Calu3 (cell line): ENCODE results near the gene C1orf87. TPM values are rescaled to one million over a fixed set of nuclear protein-coding genes. Genes with fewer than 3 reads are reported as not detected.

Source experiments
- BruUV-seq: library from RNA; stranded (reverse); fragments of 400-500 nt; replicated peaks from 2 replicates; lab custom pipeline; 2021; lab: Mats Ljungman, UMichigan
- CTCF ChIA-PET: fragments of 300-600 bp; sonication (Branson Sonifier 250); formaldehyde crosslinking; loops from one replicate; lab custom pipeline; 2022; ENCODE audit warnings: antibody characterized with exemption; lab: Charles Lee
- DNase-seq: peaks from one replicate; pipeline ENCODE4 v3.0.0; 2022
- H3K27ac Mint-ChIP-seq: one replicate; pipeline ENCODE4 v1.8.0; 2022; ENCODE audit warnings: mixed read lengths; ENCODE audit not compliant: unreplicated experiment
- H3K27me3 Mint-ChIP-seq: one replicate; pipeline ENCODE4 v1.8.0; 2022; ENCODE audit warnings: mixed read lengths; ENCODE audit not compliant: unreplicated experiment
- H3K36me3 Mint-ChIP-seq: one replicate; pipeline ENCODE4 v1.8.0; 2022; ENCODE audit warnings: mild to moderate bottlenecking, moderate library complexity, mixed read lengths; ENCODE audit not compliant: insufficient read depth, unreplicated experiment
- H3K4me1 Mint-ChIP-seq: one replicate; pipeline ENCODE4 v1.8.0; 2022; ENCODE audit warnings: mild to moderate bottlenecking, low read depth, mixed read lengths; ENCODE audit not compliant: unreplicated experiment
- H3K4me3 Mint-ChIP-seq: one replicate; pipeline ENCODE4 v1.8.0; 2022; ENCODE audit warnings: mild to moderate bottlenecking, low read depth, moderate library complexity, mixed read lengths; ENCODE audit not compliant: unreplicated experiment
- H3K9me3 Mint-ChIP-seq: one replicate; pipeline ENCODE4 v1.8.0; 2022; ENCODE audit warnings: low read depth, mixed read lengths; ENCODE audit not compliant: unreplicated experiment
- CTCF ChIP-seq: fragments of 200-600 bp; IDR thresholded peaks from one replicate; pipeline ENCODE4 v1.8.0; 2022; ENCODE audit warnings: antibody characterized with exemption; ENCODE audit not compliant: unreplicated experiment
- intact Hi-C: fragments of 100-400 bp; cut with micrococcal nuclease; formaldehyde crosslinking; loops from one replicate; pipeline ENCODE4 v1.10.0; 2022; ENCODE audit not compliant: unreplicated experiment
- total RNA-seq: library from RNA; stranded (reverse); gene quantifications from 2 replicates; pipeline ENCODE4 v1.2.3, GENCODE V29; 2022

The C1orf87 gene
- total RNA-seq, 1 experiment from 2014 or later: not detected

DNA sequence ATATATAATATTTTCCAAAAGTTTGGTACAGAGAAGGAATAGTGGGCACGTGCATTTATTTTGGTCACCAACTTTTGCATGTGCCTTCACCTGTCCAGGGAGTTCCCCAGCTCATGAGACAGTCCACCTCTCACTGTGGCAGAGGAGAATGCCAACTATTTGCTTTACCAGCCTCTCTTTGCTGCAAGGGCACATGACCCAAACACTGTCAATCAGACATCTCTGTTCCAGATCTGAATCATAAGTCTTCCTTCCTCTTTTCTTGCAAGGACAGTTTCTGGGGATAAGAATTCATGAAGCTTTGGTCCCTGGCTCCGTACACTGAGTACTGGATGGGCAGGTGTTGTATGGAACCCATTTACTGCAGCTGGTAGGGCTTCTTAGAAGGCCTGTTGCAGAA, 38.6 kb downstream of the C1orf87 start:
- H3K9me3 Mint-ChIP-seq: no peaks in the 10 kb centered on the region
- no peaks in the 10 kb centered on the region for H3K36me3 Mint-ChIP-seq
- no peak for TF ChIP-seq CTCF
- H3K4me3 Mint-ChIP-seq: no peak overlapping the region
- H3K27me3 Mint-ChIP-seq: no peaks in the 10 kb centered on the region
- no peaks in the 10 kb centered on the region for H3K4me1 Mint-ChIP-seq
- CTCF ChIA-PET: no interaction called here
- no peak overlapping the region for H3K27ac Mint-ChIP-seq
- no peak for DNase-seq
- no TSS peak for BruUV-seq
- intact Hi-C loops: no loop called here

DNA sequence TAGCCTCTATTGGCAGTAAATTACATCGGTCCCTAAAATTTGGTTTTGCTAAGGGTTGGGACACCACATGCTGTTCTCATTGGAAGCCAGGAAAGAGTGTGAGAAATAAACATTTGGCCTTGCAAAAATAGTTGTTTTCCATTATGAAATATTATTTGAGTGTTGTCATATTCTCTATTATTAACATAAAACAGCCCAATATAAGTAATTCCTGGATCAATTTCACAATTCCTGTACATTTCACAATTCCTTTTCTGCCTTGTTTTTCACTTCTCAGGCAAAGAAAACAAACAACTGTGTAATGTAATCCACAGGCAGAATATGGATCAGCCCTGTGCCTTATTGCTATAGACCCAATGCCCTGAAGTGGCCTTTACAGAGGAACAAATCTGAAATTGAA, 40.5 kb downstream of the C1orf87 start:
- Mint-ChIP-seq H3K4me3 (no peak overlapping the region), H3K27ac (no peak overlapping the region), H3K9me3 (no peaks in the 10 kb centered on the region), H3K27me3 (no peaks in the 10 kb centered on the region), H3K36me3 (no peaks in the 10 kb centered on the region), H3K4me1 (no peaks in the 10 kb centered on the region)
- CTCF ChIA-PET: no interaction called here
- TF ChIP-seq CTCF: no peak
- no TSS peak for BruUV-seq
- DNase-seq: no peak
- intact Hi-C loops: no loop called here

- Mint-ChIP-seq H3K4me3 (no peak overlapping the region), H3K9me3 (no peaks in the 10 kb centered on the region), H3K27me3 (no peaks in the 10 kb centered on the region), H3K4me1 (no peaks in the 10 kb centered on the region), H3K36me3 (no peaks in the 10 kb centered on the region), H3K27ac (no peak overlapping the region)
- TF ChIP-seq CTCF: no peak
- no peak for DNase-seq
- intact Hi-C loops: no loop called here
- CTCF ChIA-PET: no interaction called here
- no TSS peak for BruUV-seq
These were observed 42.4 kb downstream of the C1orf87 start for GRCh38 chr1:60031146-60031545.

- CTCF ChIA-PET: no interaction called here
- no peaks in the 10 kb centered on the region for H3K27me3 Mint-ChIP-seq
- DNase-seq: no peak
- intact Hi-C loops: no loop called here
- no peak overlapping the region for H3K4me3 Mint-ChIP-seq
- no peaks in the 10 kb centered on the region for H3K9me3 Mint-ChIP-seq
- TF ChIP-seq CTCF: no peak
- BruUV-seq: no TSS peak
- no peak overlapping the region for H3K27ac Mint-ChIP-seq
- no peaks in the 10 kb centered on the region for H3K4me1 Mint-ChIP-seq
- no peaks in the 10 kb centered on the region for H3K36me3 Mint-ChIP-seq
These were observed 48.0 kb downstream of the C1orf87 start for GRCh38 chr1:60025552-60025951.
